Fibroblast of skin of right biceps (primary cell): ENCODE results near the gene COL7A1.

Experiments
- DNase-seq: peaks from one replicate; pipeline ENCODE4 v3.0.0-alpha.2; 2013

COL7A1 gene

DNA sequence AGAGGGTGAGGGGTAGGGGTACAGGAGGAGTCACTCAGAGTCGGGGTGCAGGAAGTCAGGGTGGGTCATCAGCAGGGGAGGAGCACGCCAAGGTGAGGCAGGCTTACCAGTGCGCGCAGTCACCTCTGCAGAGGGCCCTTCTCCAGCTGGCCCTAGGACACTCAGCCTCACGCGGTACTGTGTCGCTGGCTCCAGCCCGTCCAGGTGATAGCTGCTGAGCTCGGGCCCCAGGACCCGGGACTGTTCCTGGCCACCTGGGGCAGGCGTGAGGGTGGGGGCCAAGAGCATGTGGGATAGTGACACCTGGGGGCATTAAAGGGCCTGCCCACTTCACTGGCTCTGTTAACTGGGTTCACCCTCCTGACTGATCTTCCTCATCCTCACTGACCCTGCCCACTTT, 7.4 kb downstream of the COL7A1 start:
- DNase-seq: no peak

DNA sequence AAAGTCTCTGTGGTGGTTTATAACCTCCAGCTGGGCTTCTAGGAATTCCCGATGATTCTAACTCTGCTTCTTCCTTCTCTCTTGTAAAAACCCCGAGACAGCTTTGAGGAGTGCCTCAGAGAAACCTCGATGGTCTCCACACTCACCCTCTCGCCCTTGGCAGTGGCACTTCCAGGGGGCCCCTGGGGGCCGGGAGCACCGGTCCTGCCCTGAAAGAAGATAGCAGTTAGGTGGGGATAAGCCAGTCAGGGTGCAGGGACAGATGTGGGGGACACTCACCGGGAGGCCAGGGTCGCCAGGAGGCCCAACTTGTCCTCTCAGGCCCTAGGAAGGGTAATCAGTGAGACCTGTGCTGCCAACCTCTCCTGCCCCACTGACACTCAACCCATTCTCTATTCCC, 9.7 kb downstream of the COL7A1 start:
- DNase-seq: no peak

DNA sequence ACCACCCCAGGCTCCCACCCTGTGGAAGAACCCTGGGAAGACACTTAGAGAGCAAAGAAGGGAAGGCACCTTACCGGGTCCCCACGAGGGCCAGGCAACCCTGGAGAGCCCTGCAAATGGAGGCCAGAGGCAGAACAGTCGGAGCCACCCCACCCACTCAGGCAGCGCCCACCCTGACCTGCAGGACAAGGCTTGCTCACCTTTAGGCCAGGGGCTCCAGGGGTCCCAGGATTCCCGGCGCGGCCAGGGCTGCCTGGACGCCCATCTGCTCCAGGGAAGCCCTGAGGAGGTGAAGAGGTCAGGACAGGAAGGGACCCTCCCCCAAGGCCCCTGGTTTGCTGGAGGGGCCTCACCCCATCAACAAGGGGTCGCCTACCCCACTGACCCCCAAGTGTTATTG, 10.3 kb downstream of the COL7A1 start:
- DNase-seq: no peak

DNA sequence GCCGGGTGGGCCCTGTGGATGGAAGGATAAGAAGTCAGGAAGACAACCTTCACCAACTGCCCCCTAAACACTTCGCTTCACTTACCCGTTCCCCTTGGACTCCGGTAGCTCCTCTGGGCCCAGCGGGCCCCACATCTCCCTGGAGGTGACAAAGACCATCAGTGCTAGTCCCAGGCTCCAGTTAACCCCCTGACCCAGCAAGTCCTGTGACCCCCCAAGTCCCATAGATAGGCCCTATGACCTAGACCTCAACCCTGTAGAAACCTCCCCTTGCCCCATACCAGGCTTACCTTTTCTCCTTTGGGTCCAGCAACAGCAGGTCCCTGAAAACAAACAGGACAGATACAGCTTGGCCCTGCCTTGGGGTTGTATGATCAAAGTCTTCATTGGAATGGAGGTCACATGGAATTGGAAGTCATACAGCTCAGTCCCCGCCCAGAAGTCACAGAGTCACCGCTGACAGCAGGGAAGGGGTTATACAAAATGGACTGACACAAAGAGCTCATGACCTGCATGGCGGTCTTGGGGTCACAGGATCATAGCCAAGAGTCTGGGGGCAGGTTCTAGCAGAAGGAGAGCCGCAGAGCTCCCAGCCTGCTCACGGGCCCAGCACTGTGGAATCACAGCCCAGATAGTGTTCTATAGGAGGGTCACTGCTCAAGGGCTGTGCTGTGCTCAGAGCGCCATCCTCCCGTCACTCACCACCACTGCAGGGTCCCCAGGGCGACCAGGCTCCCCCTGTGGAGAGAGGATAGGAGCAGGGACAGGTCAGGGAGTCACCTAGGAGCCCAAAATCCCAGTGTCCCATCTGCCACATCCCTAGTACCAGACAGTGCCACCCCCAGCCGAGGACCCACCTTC, 13.3 kb downstream of the COL7A1 start:
- DNase-seq: no peak

DNA sequence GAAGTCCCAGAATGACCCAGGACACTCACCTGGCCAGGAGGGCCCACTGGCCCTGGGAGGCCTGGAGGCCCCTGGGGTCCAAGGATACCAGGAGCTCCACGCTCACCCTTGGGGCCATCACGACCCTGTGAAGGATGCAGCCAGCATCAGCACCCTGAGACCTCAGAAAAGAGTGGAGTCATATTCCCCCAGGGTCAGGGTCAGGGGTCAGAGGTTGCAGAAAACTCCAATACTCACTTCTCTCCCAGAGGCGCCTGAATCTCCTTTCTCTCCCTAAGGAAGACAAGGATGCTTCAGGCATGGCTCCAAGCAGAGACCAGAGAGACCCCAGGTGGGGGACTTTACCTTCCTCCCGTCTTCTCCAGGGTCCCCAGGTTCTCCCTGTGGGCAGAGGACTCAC, 18.5 kb downstream of the COL7A1 start:
- DNase-seq: no peak

DNA sequence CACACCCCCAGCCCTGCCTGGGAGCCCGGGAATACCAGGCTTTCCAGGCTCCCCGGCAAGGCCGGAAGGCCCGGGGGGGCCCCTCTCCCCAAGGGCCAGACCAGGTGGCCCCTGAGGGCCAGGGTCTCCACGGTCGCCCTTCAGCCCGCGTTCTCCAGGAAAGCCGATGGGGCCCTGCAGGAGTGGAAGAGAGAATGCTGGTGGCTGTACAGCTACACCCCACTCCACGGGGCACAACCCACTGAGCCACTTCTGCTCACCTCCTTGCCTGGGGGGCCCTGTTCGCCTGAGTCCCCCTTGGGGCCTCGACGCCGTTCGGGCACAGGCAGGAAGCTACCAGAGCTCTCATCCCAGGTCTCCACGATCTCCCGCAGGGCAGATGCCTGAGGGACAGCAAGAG, 19.8 kb downstream of the COL7A1 start:
- no peak for DNase-seq

DNA sequence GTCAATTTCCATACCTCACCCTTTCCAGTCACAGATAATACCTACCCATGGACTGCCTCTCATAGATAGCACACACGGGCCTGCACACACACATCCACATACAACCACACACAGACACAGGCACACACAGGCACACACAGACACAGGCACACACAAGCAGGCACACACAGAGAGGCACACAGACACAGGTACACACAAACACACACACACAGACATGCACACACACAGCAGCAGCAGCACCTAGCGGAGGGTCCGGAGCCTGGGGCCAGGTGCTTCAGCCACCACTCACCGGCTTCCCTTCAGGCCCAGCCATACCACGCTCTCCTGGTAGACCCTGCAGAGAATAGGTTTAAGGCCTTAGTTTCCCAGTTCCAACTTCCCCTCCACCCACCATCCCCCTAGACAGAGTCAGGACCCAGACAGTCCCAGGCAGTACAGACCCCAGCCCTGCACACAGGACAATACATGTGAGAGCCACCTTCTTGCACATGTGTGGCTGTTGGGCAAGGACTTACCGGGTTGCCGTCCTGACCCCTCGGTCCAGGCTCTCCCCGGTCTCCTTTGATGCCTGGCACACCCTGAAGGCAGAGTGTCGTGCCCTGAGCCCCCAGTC, 21.1 kb downstream of the COL7A1 start:
- no peak for DNase-seq

DNA sequence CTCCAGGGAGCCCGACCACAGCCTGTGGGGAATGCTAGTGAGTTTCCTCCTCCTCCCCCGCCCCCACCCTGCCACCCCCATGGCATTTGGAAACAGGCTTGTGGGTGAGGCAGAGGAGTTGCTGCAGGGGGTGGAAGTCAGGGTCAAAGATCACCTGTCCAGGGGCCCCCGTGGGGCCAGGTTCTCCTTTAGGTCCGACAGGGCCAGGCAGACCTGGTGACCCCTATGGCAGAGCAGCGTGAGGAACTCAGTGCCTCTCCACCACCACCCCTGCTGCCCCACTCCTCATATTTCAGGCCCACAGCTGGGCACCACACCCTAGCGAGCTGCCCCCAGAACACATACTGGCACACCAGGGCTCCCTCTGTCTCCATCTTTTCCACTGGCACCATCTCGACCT, 22.6 kb downstream of the COL7A1 start:
- DNase-seq: no peak

DNA sequence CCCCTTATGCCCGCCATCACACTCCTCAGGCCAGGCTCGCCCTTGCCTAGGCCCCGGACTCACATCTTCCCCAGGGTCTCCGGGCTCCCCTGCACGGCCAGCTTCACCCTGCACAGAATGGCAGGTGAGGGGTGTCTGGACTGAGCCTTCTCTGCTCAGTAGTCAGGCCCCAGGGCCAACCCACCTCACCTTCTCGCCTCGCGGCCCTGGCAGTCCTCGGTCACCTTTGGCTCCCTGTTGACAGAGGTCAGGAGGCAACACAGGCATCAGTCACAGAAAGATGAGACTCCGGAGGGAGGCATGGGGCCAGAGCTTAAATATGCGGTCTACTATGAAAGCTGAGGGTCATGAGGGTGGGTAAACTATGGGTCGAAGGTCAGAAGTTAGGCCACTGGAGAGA, 23.2 kb downstream of the COL7A1 start:
- DNase-seq: no peak

DNA sequence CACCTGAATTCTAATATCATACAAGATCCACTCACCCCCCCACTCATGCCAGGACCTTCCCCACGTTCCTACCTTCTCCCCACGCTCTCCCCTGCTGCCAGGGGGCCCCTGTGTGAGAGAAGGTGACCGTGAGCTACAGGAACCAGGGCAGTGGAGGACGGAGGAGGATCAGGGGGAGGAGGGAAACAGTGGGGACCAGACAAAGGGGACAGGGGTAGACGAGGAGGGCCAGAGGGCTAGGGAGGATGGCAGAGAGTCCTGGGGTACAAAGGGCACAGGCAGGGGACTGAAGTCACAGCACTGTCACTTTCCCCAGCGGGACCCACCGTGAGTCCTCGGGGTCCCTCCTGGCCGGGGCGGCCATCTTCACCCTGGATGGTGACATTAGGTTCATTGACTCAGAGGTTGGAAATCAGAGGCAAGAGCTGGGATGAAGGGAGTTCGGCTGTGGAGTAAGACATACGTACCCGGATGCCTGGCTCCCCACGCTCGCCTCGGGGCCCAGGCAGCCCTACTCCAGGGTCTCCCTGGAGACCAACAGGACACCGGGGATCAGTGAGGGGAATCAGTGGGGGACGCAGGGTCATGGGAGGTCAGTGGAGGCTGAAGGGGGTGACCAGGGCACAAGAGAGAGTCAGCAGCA, 25.2 kb downstream of the COL7A1 start:
- DNase-seq: no peak

DNA sequence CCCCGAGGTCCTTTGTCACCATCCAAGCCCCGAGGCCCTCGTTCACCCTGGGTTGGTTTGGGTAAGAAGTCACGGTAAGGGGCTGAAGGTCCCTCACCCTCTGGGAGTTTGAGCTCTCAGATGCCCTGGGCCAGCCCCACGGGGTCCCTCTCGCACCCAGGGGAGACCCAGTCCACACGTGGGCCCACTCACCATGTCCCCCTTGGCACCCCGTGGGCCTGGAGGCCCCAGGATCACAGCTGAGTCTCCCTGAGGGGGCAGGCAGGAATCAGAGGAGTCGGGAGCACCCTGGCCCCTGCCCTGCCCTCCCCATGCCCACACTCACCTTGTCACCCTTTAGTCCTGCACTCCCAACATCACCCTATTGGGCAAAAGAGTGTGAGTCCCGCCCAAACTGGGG, 25.7 kb downstream of the COL7A1 start:
- no peak for DNase-seq

DNA sequence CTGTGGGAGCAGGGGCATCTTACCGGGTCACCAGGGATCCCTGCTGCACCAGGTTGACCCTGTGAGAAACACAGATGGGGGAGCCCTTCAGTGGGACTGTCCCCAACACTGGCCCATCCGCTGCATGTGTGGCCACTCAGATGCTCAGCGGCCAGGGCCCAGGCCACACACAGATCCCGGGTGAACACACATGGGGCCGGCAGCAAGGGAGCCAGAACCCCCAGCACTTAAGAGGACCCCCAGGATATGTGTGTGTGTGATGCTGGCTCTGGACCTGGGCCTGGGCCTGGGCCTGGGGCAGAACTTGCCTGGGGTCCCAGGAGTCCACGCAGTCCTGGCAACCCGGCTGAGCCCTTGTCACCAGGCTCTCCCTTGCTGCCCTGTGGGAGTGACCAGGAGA, 26.7 kb downstream of the COL7A1 start:
- no peak for DNase-seq

DNA sequence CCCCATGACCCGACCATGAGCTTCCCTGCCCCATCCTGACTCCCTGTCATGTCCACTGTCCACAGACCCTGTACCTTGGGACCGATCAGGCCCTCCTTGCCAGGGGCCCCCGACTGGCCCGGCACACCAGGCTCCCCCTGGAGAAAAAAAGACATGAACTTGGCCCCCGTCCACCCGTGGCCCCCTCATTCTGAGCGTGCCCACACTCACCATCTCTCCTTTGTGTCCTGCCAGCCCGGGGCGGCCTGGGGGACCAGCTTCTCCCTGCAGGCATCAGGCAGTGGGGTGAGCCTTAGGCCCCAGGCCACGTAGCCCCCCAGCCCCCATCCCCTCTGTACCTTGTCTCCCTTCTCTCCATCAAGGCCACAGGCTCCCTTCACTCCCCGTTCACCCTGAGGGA, 27.6 kb downstream of the COL7A1 start:
- DNase-seq: no peak

DNA sequence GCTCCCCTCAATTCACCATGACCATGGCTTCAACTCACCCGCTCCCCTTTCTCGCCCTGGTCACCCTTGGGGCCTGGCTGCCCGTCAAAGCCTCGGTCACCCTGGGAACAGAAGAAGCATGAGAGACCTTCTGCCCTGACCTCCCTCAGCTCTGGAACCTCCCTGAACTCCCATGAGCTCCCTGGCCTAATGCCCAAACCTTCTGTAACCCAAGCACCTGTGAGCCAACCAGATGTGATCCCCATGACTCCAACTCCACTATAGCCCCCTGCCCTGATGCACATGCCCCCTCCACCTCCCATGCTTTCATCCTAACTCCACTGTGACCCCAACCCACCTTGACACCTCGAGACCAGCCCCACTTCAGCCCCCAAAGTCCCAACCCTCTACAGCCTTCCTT, 28.0 kb downstream of the COL7A1 start:
- DNase-seq: no peak

DNA sequence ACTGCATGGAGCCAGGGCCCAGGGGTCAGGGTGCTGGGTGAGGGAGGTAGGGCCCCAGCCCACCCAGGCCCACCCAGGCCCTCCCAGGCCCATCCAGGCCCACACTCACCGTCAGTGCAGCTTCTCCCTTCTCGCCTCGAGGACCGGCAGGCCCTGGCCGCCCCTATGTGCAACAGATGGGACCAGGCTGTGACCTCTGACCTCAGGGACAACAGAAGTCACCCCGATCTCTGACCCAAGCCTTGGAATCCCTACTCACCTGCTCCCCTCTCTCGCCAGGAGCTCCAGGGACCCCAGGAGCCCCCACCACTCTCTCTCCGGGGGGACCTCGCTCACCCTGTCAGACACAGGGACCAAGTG, 28.7 kb downstream of the COL7A1 start:
- no peak for DNase-seq

DNA sequence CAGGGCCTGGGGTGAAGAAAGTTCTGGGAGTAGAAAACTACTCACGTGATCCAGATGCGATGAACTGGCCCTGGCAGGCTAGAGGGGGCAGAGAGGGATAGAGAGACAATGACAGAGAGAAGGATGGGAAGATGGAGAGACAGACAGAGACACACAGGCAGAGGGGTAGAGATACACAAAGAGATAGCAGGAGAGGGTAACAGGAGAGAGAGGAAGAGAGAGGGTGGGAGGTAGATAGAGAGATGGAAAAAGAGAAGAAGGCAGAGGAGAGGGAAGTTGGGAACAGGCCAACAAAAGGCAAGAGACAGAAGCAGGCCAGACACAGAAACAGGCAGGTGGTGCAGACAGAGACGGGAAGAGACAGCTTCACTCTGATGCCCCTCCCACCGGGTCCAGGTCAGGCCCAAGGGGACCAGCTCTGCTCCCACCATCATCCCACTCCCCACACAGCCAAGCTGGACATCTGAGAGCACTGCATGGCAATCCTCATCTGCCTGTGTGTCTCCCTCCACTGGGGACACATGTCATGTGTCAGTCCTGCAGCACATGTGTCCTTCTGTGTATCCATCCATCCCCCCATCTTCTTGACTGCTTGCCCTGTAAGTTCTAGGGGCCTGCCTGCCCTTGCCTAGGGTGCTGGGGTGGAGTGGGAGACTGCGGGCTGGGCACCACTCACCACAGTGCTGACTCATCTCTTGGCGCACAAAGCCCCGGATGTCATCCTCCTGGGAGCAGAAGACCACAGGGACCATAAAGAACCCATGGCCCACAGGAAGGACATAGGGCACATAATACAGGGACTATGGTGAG, 29.3 kb downstream of the COL7A1 start:
- DNase-seq: peak; percentile 63

DNA sequence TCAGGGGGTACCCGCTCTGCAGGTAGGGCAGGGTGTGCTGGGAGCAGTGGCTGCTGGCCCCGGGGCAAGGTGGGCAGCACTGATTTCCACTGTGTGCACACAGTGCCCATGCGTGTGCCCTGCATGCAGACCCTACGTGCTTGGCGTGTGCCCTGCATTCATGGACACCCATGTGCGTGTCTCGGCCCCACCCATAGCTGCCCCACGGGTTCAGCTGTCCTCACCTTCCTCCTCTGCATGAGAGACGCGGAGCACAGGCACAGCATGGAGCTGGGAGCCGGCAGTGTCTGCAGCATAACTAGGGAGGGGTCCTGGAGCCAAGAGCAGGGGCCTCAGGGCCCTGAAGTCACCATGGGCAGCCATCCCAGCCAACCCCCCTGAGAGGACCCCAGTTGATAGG, 29.9 kb downstream of the COL7A1 start:
- no peak for DNase-seq

DNA sequence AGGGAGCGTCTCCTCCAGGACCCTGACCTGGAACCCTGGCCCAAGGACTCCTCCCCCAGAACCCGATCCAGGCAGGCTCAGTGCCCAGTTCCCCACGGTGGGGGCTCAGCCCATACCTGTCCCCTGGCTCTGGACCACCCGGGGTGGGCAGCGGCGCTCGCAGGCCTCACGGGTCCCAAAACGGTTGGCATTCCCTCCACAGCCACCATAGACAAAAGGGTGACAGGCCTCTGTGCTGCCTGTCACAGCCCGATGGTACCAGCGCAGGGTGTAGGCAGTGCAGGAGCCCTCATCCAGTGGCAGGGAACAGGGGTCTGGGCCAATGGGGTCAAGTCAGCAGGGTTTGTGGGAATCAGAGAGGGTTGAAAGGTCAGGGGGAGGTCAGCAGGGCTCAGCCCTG, 30.5 kb downstream of the COL7A1 start:
- DNase-seq: no peak

DNA sequence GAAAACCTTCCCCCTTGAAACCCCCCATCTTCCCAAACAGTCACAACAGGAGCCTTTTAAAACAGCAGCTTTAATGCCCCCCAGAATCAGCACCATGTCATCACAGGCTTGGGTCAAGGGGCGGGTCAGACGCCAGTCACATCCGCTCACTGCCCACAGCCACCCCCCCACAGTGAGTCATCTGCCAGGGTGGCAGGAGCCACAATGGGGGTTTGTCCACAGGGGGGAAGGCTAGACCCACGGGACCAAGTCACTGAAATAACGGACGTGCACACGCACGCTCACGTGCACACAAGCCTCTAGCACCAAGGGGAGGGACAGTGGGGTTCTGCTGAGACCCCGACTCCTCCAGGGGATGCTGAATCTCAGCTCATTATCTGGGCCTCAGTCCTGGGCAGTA, 31.1 kb downstream of the COL7A1 start:
- peak; percentile 62 for DNase-seq

DNA sequence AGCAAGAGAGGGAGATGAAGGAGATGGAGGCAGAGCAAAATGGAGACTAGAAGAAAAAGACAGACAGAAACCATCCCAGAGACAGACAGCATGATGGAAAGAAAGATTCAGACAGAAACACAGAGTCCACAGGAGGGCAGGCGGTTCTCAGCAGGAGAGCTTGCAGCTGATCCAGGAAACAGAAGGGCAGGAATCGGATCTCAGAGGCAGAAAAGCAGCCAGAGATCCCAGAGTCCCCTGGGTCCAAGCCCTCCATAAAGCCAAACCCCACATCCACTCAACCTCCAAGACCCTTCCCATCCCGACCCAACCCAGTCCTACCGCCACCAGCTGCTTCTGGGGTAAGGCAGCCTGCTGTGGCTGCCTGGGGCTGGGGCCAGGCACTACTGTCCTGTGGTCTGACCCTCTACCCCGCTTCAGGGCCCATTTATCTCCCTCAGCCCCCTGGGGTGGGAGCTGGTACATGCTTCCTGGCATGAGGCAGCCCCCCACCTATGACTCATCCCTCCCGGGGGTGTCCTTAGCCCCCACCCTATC, 31.7 kb downstream of the COL7A1 start, which contains the start of gene UCN2:
UCN2 (minus strand) TSS at position 400 of the 537 bp plus-strand sequence. CDS start 657 bp downstream, outside the sequence.
- peak; percentile 33 for DNase-seq

DNA sequence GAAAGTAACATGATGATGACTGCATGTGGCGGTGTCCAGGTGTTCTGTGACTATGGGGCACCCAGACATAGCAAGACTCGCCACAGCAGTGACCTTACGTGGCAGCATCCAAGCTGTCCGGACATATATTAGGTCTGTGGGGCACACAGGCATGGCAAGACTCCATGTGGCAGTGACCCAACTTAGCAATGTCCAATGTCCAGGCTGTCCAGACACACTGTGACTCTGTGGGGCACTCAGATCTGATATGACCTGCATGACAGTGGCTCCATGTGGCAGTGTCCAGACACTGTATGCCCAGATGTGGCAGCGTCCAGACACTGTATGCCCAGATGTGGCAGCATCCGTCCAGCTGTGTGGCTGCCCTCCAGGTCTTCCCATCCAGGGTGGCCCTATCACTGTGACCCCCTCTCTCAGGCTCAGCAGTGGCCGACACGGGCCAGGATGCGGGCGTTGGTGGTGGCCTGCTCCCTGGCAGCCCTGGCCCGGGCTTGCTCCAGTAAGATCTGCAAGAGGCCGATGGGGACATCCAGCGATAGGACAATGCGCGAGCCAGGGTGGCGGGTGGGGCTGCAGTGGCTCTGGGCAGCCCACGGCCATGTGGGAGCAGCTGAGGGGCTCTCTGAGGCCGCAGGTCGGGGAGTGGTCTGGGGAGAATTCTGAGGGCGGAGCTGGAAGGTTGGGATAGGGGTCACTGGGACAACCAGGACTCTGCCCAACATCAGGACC, 32.6 kb downstream of the COL7A1 start:
- DNase-seq: no peak

DNA sequence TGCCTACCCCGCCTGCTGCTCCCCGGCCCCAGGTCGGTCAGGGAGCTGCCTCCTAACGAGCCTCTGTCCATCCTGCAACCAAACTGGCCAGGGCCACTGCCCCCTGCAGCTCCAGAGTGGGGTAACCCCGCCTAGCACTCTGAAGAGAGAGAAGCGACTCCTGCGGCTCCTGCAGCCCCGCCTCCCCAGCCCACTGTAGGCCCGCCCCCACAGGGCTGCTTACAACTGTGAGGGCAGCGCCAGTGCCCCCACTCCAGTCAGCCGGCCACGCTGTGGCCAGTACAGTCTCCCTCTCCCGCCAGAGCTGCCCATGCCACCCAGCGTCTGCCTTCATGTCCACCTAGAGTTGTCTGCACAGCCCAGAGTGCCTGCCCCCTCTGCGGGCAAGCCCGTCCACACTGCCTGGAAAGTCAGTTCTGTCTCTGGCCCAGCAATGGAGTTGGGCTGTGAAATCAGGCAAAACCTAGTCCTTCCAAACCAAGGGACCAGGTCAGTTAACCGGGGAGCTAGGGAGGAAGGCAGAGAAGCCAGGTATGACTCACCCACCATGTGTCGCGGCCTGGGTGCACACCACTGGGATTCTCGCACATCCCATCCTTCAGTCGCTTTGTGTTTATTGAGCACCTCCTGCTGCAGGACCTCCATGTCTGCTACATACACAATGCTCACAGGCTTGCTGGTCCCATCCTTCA, 33.9 kb downstream of the COL7A1 start:
- DNase-seq: peak; percentile 54
